ENCODE data around the gene RECQL.
A peak's percentile ranks its signal among the peaks of the same experiment; 100 is the strongest.
"Not testable (repeated sequence)": the region's sequence is repeated elsewhere in the genome, so short reads cannot be mapped to it uniquely, and the experiment has no call there.

RECQL gene

GRCh38 chr12:21478756-21479455 is 22.5 kb downstream of the RECQL start:
- 61% methylated on average over 7 of the region's 10 CpGs for WGBS (ENCODE audit: insufficient coverage)

GRCh38 chr12:21476949-21477348 is 24.5 kb downstream of the RECQL start:
- CTCF ChIA-PET, result no interaction called here
- H3K27me3 ChIP-seq (replicated peaks in 2 of 5; ENCODE audit: control insufficient read depth in 4 of 5, insufficient read depth in 5 of 5, low read length in 4 of 5), result no peaks in the 10 kb centered on the region
- H3K27ac ChIP-seq (ENCODE audit: insufficient read depth in 1 of 2, low read depth in 1 of 2, low read length in 2 of 2, poor library complexity in 1 of 2, severe bottlenecking in 2 of 2), result no peak overlapping the region
- H3K4me3 ChIP-seq (ENCODE audit: control insufficient read depth in 1 of 7, extremely low read depth in 1 of 7, insufficient read depth in 4 of 7, low read depth in 2 of 7, low read length in 6 of 7), result no peak overlapping the region
- 100% methylated on average over 1 of the region's 3 CpGs for WGBS (ENCODE audit: insufficient coverage)
- no peak for DNase-seq
- H3K4me1 ChIP-seq (ENCODE audit: control extremely low read depth in 1 of 4, control insufficient read depth in 4 of 4, insufficient read depth in 4 of 4, low read length in 3 of 4), result peaks cover 0 to 10% (median 3%) of the 10 kb centered on the region in 4 experiments
- no peaks in the 10 kb centered on the region for H3K9me3 ChIP-seq (ENCODE audit: control extremely low read depth in 1 of 5, control insufficient read depth in 4 of 5, insufficient read depth in 2 of 5, low read depth in 1 of 5, low read length in 4 of 5)
- POLR2A ChIA-PET, result no interaction called here
- peaks cover 12 to 54% (median 33%) of the 10 kb centered on the region in 4 experiments for H3K36me3 ChIP-seq (ENCODE audit: control insufficient read depth in 4 of 4, insufficient read depth in 4 of 4, low read length in 3 of 4)

More at GRCh38 chr12:21478756-21479455, 22.5 kb downstream of the RECQL start:
- Histone ChIP-seq H3K4me1 (ENCODE audit: control extremely low read depth in 1 of 4, control insufficient read depth in 4 of 4, insufficient read depth in 4 of 4, low read length in 3 of 4) (peaks cover 0 to 10% (median 3%) of the 10 kb centered on the region in 4 experiments), H3K9me3 (ENCODE audit: control extremely low read depth in 1 of 5, control insufficient read depth in 4 of 5, insufficient read depth in 2 of 5, low read depth in 1 of 5, low read length in 4 of 5) (no peaks in the 10 kb centered on the region), H3K4me3 (ENCODE audit: control insufficient read depth in 1 of 7, extremely low read depth in 1 of 7, insufficient read depth in 4 of 7, low read depth in 2 of 7, low read length in 6 of 7) (peak overlapping the region in 1 of 7 experiments; percentile 23), H3K36me3 (ENCODE audit: control insufficient read depth in 4 of 4, insufficient read depth in 4 of 4, low read length in 3 of 4) (peaks cover 6 to 59% (median 32%) of the 10 kb centered on the region in 4 experiments), H3K27ac (ENCODE audit: insufficient read depth in 1 of 2, low read depth in 1 of 2, low read length in 2 of 2, poor library complexity in 1 of 2, severe bottlenecking in 2 of 2) (no peak overlapping the region), H3K27me3 (replicated peaks in 2 of 5; ENCODE audit: control insufficient read depth in 4 of 5, insufficient read depth in 5 of 5, low read length in 4 of 5) (no peaks in the 10 kb centered on the region)
- peak in 1 of 3 donors; percentile 52 for DNase-seq
- ChIA-PET CTCF (interaction anchor here (0.6 to 1.4 kb wide), 8 partner anchors 11 to 512 kb away, joined by 3 to 4 read pairs (median 3); no protein-coding TSS in a partner anchor), POLR2A (interaction anchor here (0.6 kb wide), 1 partner anchor 234 kb away, joined by 6 read pairs; no protein-coding TSS in a partner anchor)

- Histone ChIP-seq H3K4me1 (ENCODE audit: control extremely low read depth in 1 of 4, control insufficient read depth in 4 of 4, insufficient read depth in 4 of 4, low read length in 3 of 4) (peaks cover 0 to 10% (median 3%) of the 10 kb centered on the region in 4 experiments), H3K27me3 (replicated peaks in 2 of 5; ENCODE audit: control insufficient read depth in 4 of 5, insufficient read depth in 5 of 5, low read length in 4 of 5) (no peaks in the 10 kb centered on the region), H3K36me3 (ENCODE audit: control insufficient read depth in 4 of 4, insufficient read depth in 4 of 4, low read length in 3 of 4) (peaks cover 14 to 54% (median 30%) of the 10 kb centered on the region in 4 experiments), H3K9me3 (ENCODE audit: control extremely low read depth in 1 of 5, control insufficient read depth in 4 of 5, insufficient read depth in 2 of 5, low read depth in 1 of 5, low read length in 4 of 5) (no peaks in the 10 kb centered on the region), H3K27ac (ENCODE audit: insufficient read depth in 1 of 2, low read depth in 1 of 2, low read length in 2 of 2, poor library complexity in 1 of 2, severe bottlenecking in 2 of 2) (no peak overlapping the region), H3K4me3 (ENCODE audit: control insufficient read depth in 1 of 7, extremely low read depth in 1 of 7, insufficient read depth in 4 of 7, low read depth in 2 of 7, low read length in 6 of 7) (no peak overlapping the region)
- DNase-seq, result no peak
- ChIA-PET POLR2A (no interaction called here), CTCF (no interaction called here)
- WGBS (ENCODE audit: insufficient coverage), result no CpG with 5 or more reads among the region's 1 CpG
Observed at GRCh38 chr12:21475552-21475951, 25.9 kb downstream of the RECQL start.

- H3K9me3 ChIP-seq (ENCODE audit: control extremely low read depth in 1 of 5, control insufficient read depth in 4 of 5, insufficient read depth in 2 of 5, low read depth in 1 of 5, low read length in 4 of 5), result no peaks in the 10 kb centered on the region
- H3K27ac ChIP-seq (ENCODE audit: insufficient read depth in 1 of 2, low read depth in 1 of 2, low read length in 2 of 2, poor library complexity in 1 of 2, severe bottlenecking in 2 of 2), result no peak overlapping the region
- POLR2A ChIA-PET, result no interaction called here
- WGBS (ENCODE audit: insufficient coverage), result 100% methylated on average over 4 of the region's 7 CpGs
- H3K4me3 ChIP-seq (ENCODE audit: control insufficient read depth in 1 of 7, extremely low read depth in 1 of 7, insufficient read depth in 4 of 7, low read depth in 2 of 7, low read length in 6 of 7), result no peak overlapping the region
- no peaks in the 10 kb centered on the region for H3K4me1 ChIP-seq (ENCODE audit: control extremely low read depth in 1 of 4, control insufficient read depth in 4 of 4, insufficient read depth in 4 of 4, low read length in 3 of 4)
- no peak for DNase-seq
- peaks cover 15 to 43% (median 31%) of the 10 kb centered on the region in 4 experiments for H3K36me3 ChIP-seq (ENCODE audit: control insufficient read depth in 4 of 4, insufficient read depth in 4 of 4, low read length in 3 of 4)
- CTCF ChIA-PET, result no interaction called here
- H3K27me3 ChIP-seq (replicated peaks in 2 of 5; ENCODE audit: control insufficient read depth in 4 of 5, insufficient read depth in 5 of 5, low read length in 4 of 5), result no peaks in the 10 kb centered on the region
Observed at GRCh38 chr12:21472197-21472823, 29.1 kb downstream of the RECQL start.

- no CpG with 5 or more reads among the region's 2 CpGs for WGBS (ENCODE audit: insufficient coverage)
- H3K27me3 ChIP-seq (replicated peaks in 2 of 5; ENCODE audit: control insufficient read depth in 4 of 5, insufficient read depth in 5 of 5, low read length in 4 of 5), result no peaks in the 10 kb centered on the region
- H3K4me3 ChIP-seq (ENCODE audit: control insufficient read depth in 1 of 7, extremely low read depth in 1 of 7, insufficient read depth in 4 of 7, low read depth in 2 of 7, low read length in 6 of 7), result no peak overlapping the region
- H3K27ac ChIP-seq (ENCODE audit: insufficient read depth in 1 of 2, low read depth in 1 of 2, low read length in 2 of 2, poor library complexity in 1 of 2, severe bottlenecking in 2 of 2), result no peak overlapping the region
- no peaks in the 10 kb centered on the region for H3K9me3 ChIP-seq (ENCODE audit: control extremely low read depth in 1 of 5, control insufficient read depth in 4 of 5, insufficient read depth in 2 of 5, low read depth in 1 of 5, low read length in 4 of 5)
- DNase-seq, result no peak
- no peaks in the 10 kb centered on the region for H3K4me1 ChIP-seq (ENCODE audit: control extremely low read depth in 1 of 4, control insufficient read depth in 4 of 4, insufficient read depth in 4 of 4, low read length in 3 of 4)
- peaks cover 14 to 45% (median 31%) of the 10 kb centered on the region in 4 experiments for H3K36me3 ChIP-seq (ENCODE audit: control insufficient read depth in 4 of 4, insufficient read depth in 4 of 4, low read length in 3 of 4)
- ChIA-PET POLR2A (no interaction called here), CTCF (no interaction called here)
Observed at GRCh38 chr12:21471294-21471693, 30.1 kb downstream of the RECQL start.

- H3K27ac ChIP-seq (ENCODE audit: insufficient read depth in 1 of 2, low read depth in 1 of 2, low read length in 2 of 2, poor library complexity in 1 of 2, severe bottlenecking in 2 of 2); DNase-seq; H3K9me3 ChIP-seq (ENCODE audit: control extremely low read depth in 1 of 5, control insufficient read depth in 4 of 5, insufficient read depth in 2 of 5, low read depth in 1 of 5, low read length in 4 of 5); H3K4me3 ChIP-seq (ENCODE audit: control insufficient read depth in 1 of 7, extremely low read depth in 1 of 7, insufficient read depth in 4 of 7, low read depth in 2 of 7, low read length in 6 of 7); POLR2A ChIA-PET; H3K4me1 ChIP-seq (ENCODE audit: control extremely low read depth in 1 of 4, control insufficient read depth in 4 of 4, insufficient read depth in 4 of 4, low read length in 3 of 4); CTCF ChIA-PET; H3K27me3 ChIP-seq (replicated peaks in 2 of 5; ENCODE audit: control insufficient read depth in 4 of 5, insufficient read depth in 5 of 5, low read length in 4 of 5): not testable (repeated sequence)
- H3K36me3 ChIP-seq (ENCODE audit: control insufficient read depth in 4 of 4, insufficient read depth in 4 of 4, low read length in 3 of 4), result peaks cover 11 to 33% (median 17%) of the 10 kb centered on the region in 4 experiments
- no CpG with 5 or more reads among the region's 2 CpGs for WGBS (ENCODE audit: insufficient coverage)
Observed at GRCh38 chr12:21467334-21467733, 34.1 kb downstream of the RECQL start.

GRCh38 chr12:21459474-21459873 is 42.0 kb downstream of the RECQL start:
- Histone ChIP-seq H3K36me3 (ENCODE audit: control insufficient read depth in 4 of 4, insufficient read depth in 4 of 4, low read length in 3 of 4) (peaks cover 9 to 48% (median 18%) of the 10 kb centered on the region in 4 experiments), H3K4me3 (ENCODE audit: control insufficient read depth in 1 of 7, extremely low read depth in 1 of 7, insufficient read depth in 4 of 7, low read depth in 2 of 7, low read length in 6 of 7) (no peak overlapping the region), H3K9me3 (ENCODE audit: control extremely low read depth in 1 of 5, control insufficient read depth in 4 of 5, insufficient read depth in 2 of 5, low read depth in 1 of 5, low read length in 4 of 5) (no peaks in the 10 kb centered on the region), H3K4me1 (ENCODE audit: control extremely low read depth in 1 of 4, control insufficient read depth in 4 of 4, insufficient read depth in 4 of 4, low read length in 3 of 4) (no peaks in the 10 kb centered on the region), H3K27me3 (replicated peaks in 2 of 5; ENCODE audit: control insufficient read depth in 4 of 5, insufficient read depth in 5 of 5, low read length in 4 of 5) (no peaks in the 10 kb centered on the region), H3K27ac (ENCODE audit: insufficient read depth in 1 of 2, low read depth in 1 of 2, low read length in 2 of 2, poor library complexity in 1 of 2, severe bottlenecking in 2 of 2) (no peak overlapping the region)
- ChIA-PET CTCF (no interaction called here), POLR2A (no interaction called here)
- no peak for DNase-seq
- 88% methylated on average over 2 of the region's 2 CpGs for WGBS (ENCODE audit: insufficient coverage)

All from common myeloid progenitor, CD34-positive (primary cell).